GM21717 (cell line): ENCODE data around the gene UPK3B.
A peak's percentile ranks its signal among the peaks of the same experiment; 100 is the strongest.
"Not testable (repeated sequence)": the region's sequence is repeated elsewhere in the genome, so short reads cannot be mapped to it uniquely, and the experiment has no call there.

Experiments used
- ATAC-seq: cut with Tn5 transposase; IDR thresholded peaks from one replicate; pipeline ENCODE4 v1.9.1; 2021; ENCODE audit warnings: mild to moderate bottlenecking, moderate library complexity; ENCODE audit not compliant: unreplicated experiment

The UPK3B gene

DNA sequence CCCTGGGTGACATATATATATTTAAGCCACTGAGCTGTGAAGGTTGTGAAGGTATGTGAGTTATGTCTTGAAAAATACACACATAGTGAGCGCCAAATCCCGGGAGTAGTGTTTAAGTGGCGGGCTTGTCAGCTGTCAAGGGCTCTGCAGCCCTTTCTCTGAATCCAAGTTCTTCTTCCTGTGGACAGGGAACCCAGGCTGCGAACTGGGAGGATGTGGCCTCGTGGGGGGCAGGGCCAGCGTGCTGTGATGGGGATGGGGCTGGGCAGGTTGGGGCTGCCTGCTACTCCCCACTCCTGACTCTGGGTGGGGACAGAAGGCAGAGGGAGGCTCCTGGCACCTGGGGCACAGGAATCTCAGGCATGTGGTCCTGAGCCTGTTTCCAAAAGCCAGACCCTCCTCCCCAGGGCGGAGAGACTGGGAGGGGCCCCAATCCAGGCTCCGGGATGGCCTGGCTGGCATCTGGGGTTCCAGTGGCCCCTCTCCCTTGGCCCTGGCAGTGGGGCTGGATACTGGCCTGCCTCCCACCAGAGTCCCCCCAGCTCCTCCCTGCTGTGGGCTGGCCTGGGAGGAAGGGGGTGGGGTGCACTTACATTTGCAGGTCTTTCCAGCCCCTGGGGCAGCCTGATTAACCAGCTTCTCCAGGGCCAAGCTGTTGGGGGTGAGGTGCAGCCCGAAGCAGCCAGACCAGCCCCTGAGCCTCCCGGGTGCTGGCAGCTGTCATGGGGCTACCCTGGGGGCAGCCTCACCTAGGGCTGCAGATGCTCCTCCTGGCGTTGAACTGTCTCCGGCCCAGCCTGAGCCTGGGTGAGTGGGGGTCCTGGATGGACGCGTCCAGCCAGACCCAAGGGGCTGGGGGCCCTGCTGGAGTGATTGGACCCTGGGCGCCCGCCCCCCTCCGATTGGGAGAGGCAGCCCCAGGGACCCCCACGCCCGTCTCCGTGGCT is at the start of gene UPK3B:
TSS of gene UPK3B (plus strand) at position 622 of the 947 bp plus-strand sequence. CDS start at position 723, 101 bp downstream.
- no peak for ATAC-seq

DNA sequence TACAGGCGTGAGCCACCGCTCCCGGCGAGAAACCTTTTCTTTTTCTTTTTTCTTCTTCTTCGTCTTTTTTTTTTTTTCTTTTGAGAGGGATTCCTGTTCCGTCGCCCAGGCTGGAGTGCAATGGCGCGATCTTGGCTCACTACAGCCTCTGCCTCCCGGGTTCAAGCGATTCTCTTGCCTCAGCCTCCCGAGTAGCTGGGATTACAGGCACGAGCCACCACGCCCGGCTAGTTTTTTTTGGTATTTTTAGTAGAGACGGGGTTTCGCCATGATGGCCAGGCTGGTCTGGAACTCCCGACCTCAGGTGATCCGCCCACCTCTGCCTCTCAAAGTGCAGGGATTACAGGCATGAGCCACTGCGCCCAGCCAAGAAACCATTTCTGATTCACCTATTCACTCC is 49.6 kb upstream of the UPK3B start:
- not testable (repeated sequence) for ATAC-seq

DNA sequence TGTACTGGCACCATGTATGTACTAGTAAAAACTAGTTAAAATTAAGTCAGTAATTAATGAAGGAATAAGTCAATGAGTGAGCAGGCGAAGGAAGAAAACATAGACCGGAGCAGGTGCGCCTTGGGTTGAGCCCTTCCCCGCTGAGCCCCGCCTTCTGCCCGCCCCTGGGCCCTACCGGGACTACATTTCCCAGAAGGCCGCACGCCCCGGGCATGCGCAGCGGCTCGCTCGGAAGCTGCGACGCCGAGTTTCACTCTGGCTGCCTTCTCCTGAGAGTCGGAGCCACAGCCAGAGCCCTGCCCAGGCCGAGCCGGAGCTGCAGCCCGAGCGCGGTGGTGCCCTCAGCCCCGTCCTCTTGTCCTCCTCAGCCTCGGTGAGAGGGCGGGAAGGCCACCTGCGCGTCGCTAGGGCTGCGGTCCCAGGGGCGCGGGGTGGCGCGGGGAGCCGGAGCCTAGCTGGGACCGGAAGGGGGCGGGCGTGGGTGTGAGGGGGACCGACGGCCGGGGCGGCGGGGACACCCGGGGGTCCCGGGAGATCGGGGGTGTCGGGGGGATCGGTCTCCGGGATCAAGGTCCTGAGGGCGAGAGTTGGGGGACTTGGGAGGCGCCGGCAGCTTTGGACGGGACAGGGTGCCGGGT is 48.8 kb upstream of the UPK3B start, which contains the start of gene DTX2:
TSS of gene DTX2 (plus strand) at position 246 of the 638 bp plus-strand sequence. CDS start 18,801 bp downstream, outside the sequence.
- peak; percentile 92 for ATAC-seq

- peak; percentile 27 for ATAC-seq
Measured at GRCh38 chr7:76462271-76462882, 48.0 kb upstream of the UPK3B start.

- ATAC-seq, result not testable (repeated sequence)
Measured at GRCh38 chr7:76464959-76465358, 45.4 kb upstream of the UPK3B start.

GRCh38 chr7:76465950-76466349 is 44.4 kb upstream of the UPK3B start:
- ATAC-seq, result not testable (repeated sequence)

DNA sequence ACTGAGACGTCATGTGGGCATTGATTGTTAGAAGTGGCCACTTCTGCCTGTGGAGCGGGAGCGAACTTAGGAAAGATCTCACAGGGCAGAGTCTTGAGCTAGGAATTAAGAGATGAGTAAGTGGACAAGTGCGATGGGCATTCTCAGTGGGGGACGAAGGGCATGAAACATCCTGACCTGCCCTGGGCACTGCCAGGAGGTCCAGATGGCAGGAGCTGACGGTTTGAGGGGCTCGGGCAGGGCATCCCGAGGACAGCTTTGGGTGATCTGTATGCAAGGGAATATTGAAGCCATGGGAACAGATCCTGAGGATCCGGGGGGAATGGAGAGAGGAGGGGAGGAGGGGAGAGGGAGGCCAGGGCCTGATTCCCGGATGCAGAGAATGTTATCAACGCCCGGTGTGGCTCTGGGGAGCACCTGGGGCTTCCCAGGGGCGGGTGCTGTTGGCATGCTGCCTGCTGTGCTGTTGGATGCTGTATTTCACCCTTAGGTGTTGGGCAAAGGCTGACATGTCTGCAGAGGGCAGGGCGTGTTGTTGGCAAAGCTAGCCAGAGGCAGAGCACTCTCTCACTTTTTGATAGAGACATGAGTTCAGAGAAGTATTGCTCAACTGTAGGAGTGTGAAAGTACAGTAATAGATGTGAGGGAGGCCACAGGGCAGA is 42.5 kb upstream of the UPK3B start:
- ATAC-seq, result not testable (repeated sequence)

DNA sequence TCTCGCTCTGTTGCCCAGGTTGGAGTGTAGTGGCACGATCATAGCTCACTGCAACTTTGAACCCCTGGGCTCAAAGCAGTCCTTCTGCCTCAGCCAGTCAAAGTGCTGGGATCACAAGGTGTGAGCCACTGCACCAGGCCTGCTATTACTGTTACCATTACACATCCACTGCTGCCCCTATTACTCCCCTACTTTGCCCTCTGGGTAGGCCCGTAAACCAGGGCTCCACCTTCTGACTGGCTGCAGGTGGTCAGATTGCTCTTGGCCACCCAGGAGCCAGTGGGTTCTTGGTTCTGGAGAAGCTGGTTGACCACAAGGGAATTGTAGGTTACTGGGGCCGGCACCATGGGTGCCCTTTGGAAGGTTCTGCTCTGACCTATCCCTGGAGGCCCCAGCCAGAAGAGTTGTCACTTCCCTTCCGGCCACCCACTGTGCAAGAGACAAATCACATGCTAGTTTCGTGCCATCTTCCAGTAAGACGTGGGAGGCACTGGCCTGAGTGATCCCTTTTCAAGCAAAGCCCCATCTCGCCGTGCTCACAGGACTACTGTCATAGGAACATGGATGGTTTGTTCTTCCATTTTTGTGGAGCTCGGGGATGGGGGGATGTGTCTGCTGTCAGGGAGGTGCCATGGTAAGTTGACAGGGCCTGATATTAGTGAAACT is 38.7 kb upstream of the UPK3B start:
- ATAC-seq, result not testable (repeated sequence)

DNA sequence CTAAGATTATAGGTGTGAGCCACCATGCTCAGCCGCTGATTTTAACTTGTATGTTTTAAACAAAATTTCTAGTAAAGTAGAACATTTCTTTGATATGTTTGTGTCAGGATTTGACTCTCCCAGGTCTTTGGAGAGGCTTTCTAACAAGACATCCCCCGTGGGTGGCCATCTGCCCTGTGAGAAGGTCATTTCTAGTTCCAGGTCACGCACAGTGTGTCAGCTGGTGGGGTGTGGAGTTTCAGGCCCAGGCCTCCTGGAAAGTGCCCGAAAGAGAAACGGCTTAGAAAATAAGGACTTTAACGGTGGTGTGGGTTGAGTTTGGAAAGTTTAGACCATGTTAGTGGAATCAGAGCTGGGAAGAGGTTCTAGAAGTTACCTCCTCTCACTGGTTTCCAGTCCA is 37.3 kb upstream of the UPK3B start:
- ATAC-seq, result not testable (repeated sequence)

DNA sequence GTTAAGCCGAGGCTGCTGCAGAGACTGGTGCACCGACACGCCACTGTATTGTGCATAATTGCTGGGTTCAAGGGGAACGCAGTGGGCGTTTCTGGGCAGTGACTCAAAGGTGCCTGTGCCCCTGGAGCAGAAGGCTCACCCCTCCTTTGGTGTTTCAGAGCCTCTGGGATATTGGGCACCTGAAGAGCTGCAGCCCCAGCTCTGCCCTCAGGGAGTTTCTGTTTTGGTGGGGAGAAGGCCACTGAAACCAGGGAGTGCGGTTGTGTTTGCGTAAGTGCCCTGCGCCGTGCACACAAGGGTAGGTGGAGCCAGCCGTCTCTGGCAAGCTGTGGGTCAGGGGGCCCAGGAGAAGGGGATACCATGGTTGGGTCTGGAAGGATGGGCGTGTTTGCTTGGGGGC is 34.1 kb upstream of the UPK3B start:
- not testable (repeated sequence) for ATAC-seq

DNA sequence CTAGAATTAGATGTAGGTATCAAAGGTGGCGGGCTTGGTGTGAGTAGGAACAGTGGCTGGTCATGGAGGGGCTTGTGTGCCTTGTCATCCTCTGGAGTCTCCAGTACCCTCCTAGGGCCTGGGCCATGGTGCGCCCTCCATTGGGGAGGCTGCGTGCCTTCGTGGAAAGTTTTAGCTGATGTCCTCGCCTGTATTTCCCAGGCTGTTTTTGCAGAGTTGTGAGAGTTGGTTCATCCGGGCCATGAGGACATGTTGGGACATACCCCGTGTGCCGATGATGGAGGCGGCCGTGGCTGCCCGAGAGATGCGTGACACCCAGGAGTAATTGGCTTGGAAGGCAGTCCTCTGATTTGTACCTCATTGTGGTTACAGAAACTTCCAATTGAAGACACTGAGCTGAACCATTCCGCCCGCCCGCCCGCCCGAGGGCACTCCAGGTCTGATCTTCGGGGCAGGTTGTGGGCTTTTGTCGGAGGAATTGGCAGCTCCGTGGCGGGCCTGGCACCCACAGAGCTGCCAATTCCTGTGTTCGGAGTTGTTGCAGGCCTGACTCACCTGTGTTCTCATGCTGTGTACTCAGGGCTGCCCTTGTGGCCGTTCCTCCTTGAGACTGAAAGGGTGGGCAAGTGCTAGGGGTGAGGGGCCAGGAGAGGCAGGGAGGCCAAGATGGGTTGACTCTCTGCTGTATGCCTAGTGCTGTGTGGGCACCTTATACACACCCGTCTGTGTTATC is 33.4 kb upstream of the UPK3B start:
- not testable (repeated sequence) for ATAC-seq

DNA sequence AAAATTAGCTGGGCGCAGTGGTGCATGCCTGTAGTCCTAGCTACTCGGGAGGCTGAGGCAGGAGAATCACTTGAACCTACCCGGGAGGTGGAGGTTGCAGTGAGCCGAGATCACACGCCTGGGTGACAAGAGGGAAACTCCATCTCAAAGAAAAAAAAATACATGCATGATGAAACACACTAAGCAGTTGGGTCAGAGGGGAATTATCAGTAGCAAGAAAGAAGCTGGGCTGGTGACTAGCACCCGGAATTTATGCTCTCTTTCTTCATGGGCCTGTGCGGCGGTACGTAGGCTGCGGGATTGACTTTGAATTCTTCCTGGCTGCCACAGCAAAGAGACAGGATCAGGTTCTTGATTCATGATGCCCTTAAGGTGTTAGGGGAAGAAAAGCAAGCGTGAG is 30.7 kb upstream of the UPK3B start:
- ATAC-seq, result not testable (repeated sequence)

DNA sequence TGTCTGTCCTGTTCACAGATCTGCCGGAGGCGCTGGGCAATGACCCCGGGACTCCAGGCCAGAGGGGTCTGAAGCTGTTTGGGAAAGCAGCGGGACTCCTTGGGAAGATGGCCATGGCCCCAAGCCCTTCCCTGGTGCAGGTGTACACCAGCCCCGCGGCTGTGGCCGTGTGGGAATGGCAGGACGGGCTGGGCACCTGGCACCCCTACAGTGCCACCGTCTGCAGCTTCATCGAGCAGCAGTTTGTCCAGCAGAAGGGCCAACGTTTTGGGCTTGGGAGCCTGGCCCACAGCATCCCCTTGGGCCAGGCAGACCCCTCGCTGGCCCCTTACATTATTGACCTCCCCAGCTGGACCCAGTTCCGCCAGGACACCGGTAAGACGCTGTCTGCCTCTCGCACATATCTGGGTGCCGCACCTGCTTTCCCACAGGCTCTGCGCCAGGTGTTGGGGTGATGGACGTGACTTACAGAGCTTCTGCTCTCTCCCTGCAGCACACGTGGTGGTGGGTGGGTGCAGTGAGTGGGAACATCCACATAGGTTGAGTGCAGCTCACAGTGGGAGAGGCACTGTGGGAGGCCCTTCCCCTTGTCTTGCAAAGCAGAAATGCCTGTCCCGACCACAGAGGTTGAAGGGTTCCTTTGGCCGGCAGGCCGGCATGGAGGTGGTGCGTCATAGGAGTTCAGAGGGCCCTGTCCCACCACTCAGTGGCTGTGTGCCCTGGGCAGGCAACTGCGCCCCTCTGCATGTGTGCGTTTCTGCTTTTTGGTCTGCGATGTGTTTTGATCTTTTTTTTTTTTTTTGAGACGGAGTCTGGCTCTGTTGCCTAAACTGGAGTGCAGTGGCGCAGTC is 29.7 kb upstream of the UPK3B start:
- ATAC-seq, result not testable (repeated sequence)

GRCh38 chr7:76482660-76483059 is 27.7 kb upstream of the UPK3B start:
- ATAC-seq, result not testable (repeated sequence)

- not testable (repeated sequence) for ATAC-seq
Measured at GRCh38 chr7:76483081-76483480, 27.3 kb upstream of the UPK3B start.

- not testable (repeated sequence) for ATAC-seq
Measured at GRCh38 chr7:76484456-76484855, 25.9 kb upstream of the UPK3B start.

DNA sequence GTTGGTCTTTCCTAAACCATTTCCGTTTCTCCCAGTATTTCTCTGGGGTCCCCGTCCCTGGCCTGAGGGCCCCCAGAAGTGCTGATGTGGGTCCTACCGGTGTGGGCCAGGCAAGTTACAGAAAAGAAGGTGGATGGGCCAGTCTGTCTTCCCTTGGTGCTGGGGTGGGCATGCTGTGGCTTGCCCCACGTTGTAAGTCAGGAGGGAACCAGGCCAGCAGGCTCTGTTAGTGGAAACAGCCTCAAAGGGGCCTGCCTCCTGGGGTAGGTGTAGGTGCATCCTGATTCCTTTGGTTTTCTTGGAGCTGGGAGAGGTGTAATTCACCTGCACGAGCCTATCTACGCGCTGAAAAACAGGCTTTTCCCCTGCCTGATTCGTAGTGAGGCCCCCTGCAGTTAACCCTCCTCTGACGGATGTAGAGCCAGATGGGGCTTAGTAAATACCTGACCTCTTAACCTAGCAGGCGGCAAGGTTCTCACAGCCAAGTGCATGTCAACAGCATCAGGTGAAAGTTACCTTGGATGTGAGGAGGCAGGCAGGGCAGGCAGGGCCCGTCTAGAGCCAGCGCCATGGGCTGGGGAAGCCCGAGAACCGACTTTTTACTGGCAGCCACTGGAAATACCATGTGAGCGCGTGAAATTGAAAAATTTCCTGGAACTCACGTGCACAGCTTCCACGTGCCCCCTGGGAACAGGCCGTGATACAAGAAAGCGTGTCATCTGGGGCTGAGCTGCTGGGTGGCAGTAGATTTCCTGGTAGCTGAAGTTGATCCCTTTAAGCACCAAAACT is 24.3 kb upstream of the UPK3B start:
- peak; percentile 7 for ATAC-seq

GRCh38 chr7:76486618-76487017 is 23.7 kb upstream of the UPK3B start:
- peak; percentile 97 for ATAC-seq
